H1 (cell line): ENCODE measurements around the gene SCART1. TPM values are rescaled to one million over a fixed set of nuclear protein-coding genes. Genes with fewer than 3 reads are reported as not detected.

ENCODE experiments used
- EGR1 ChIP-seq: IDR thresholded peaks from 2 replicates; pipeline ENCODE4 v1.6.1; 2011; ENCODE audit warnings: low read depth, low read length, borderline replicate concordance
- FOSL1 ChIP-seq: IDR thresholded peaks from 2 replicates; pipeline ENCODE4 v1.6.1; 2011; ENCODE audit warnings: mild to moderate bottlenecking, low read depth, low read length, moderate library complexity; ENCODE audit not compliant: insufficient read depth
- polyA plus RNA-seq, 7 experiments: library from polyadenylated mRNA; depleted of rRNA in 3 of 7; stranded (reverse) in 5 of 7; unstranded in 2 of 7; fragments of >200 nt in 5 of 7; fragments of 200-250 nt in 2 of 7; gene quantifications; 1 replicate in 5 of 7; 2 replicates in 1 of 7; 4 replicates in 1 of 7; pipeline versions ENCODE4 v1.2.1 to v1.2.3, GENCODE V29; 2011 to 2013; ENCODE audit warnings: missing spikeins in 2 of 7, mixed read lengths in 2 of 7
- total RNA-seq: library from RNA; stranded (reverse); fragmentation: NEBNext Ultra II Directional; extraction: Animal tissue kit (Norgen Biotek cat#: 25700); gene quantifications from 2 replicates; pipeline ENCODE4 v1.2.1, GENCODE V29; 2021

SCART1 gene
- total and polyA plus RNA-seq, 2 of the 8 experiments (the other 6 are each of a cell fraction or from before 2014, with no cell fraction given) = 0.14 to 0.19 TPM

DNA sequence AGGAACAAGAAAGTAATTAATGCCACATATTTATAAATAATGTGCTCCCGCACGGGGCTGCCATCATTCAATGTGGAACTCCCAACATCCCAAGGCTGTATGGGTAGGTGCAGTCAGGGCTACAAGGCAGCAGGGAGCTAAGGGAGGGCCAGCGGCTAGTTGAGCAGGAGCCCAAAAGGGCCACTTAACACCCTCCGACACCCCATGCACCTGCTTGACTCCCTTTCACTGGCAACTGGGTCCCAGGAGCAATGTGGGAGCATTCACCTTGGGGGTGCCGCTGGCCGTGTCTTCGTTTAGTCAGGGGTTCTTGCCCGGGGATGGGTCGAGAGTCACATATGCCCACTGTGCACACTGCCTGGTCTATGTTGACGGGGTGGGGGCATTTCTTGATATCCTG is 27.9 kb downstream of the SCART1 start (continued):
- no peak for TF ChIP-seq FOSL1
- TF ChIP-seq EGR1 = no peak
